Right forelimb (tissue), 1 donor: Measurements from ENCODE around the gene PSEN1.

Experiments used
- DNase-seq: peaks from one replicate; pipeline ENCODE4 v3.0.0-alpha.2; 2018

PSEN1 gene

GRCh38 chr14:73136387-73137225 lies at the start of gene PSEN1:
Gene PSEN1, plus strand, starts transcription at chr14:73136507. Its CDS starts 11,513 bp downstream, at chr14:73148020.
- peak; percentile 100 for DNase-seq

DNA sequence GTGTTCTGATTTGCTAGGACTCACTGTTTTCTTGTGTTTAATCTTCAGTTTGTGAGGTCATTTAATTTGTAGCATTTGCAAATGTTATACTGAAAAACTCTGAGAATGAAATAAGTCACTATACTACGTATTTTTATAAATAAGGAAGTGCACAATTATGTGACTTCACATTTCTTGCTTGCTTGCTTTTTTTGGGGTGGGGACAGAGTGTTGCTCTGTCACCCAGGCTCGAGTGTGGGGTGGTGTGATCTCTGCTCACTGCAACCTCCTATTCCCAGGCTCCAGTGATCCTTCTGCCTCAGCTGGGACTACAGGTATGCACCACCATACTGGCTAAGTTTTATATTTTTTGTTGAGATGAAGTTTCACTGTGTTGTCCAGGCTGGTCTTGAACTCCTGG lies 45.3 kb upstream of the PSEN1 start:
- DNase-seq, result no peak

GRCh38 chr14:73097421-73097820 lies 38.9 kb upstream of the PSEN1 start:
- no peak for DNase-seq

DNA sequence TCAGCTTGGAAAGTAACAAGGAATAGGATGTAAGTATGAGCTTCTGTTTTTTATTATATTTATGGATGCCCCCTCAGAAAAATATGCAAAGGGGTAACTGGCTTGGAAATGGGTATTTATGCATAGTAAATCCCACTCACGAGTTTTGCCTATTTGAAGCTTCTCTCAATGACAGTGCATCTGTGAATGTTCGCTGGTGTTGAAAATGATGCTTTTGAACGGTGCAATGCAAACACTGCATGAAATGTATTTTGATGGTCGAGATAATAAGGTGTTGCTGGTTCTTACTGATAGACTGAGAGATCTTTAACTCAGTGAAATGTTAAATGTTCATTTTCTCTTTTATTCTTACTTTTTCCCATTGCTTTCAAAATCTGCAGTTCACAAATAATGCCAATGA lies 36.0 kb upstream of the PSEN1 start:
- DNase-seq, result no peak

GRCh38 chr14:73102806-73103497 lies 33.4 kb upstream of the PSEN1 start:
- DNase-seq, result no peak

DNA sequence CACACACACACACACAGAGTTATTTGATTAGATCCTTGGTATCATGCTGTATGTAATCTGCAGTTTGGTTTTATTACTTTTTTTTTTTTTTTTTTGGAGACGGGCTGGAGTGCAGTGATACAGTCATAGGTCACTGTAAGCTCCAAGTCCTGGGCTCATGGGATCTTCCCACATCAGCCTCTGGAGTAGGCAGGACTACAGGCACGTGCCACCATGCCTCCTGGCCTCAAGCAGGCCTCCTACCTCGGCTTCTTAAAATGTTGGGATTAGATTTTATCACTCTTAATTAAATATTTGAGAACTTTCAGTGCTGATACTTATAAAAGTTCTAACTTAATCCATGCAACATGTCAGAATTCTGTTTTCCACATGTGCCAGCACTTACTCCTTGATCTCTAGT lies 31.3 kb upstream of the PSEN1 start:
- no peak for DNase-seq

DNA sequence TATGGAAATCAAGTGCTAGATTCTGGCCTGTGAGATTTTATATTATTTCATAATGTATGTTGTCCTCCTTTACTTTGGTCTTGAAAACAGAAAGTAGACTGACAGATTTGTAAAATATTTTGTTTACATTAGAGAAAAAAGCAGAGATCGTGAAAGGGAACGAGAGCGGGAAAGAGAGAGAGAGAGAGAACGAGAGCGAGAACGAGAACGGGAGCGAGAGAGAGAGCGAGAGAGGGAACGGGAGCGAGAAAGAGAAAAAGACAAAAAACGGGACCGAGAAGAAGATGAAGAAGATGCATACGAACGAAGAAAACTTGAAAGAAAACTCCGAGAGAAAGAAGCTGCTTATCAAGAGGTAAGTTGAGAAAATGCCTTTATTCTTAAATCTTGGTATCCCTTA lies 30.6 kb upstream of the PSEN1 start:
- no peak for DNase-seq

- DNase-seq, result no peak
Measured at GRCh38 chr14:73116079-73116665, 20.1 kb upstream of the PSEN1 start.

DNA sequence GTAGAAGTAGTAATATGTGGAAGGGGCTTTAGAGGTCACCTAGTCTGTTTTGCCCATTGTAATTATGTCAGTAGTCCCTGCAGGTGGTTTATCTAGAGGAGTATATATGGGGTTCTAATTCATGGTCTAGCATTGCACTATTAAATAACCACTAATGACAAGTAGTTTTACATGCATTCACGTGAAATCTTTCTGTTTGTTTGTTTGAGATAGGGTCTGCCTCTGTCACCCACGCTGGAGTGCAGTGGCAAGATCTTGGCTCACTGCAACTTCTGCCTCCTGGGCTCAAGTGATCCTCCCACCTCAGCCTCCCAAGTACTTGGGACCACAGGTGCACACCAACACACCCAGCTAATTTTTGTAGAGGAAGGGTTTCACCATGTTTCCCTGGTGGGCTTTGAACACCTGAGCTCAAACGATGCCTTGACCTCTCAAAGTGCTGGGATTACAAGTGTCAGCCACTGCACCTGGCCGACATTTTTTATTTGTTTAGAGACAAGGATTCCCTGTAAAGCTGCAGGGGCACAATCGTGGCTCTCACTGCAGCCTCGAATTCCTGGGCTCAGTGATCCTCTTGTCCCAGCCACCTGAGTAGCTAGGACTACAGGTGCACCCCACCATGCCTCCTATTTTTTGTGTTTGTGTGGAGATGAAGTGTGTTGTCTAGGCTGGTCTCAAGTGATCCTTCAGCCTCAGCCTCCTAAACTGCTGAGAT lies 12.0 kb upstream of the PSEN1 start:
- no peak for DNase-seq

- DNase-seq, result no peak
Measured at GRCh38 chr14:73125169-73125588, 11.1 kb upstream of the PSEN1 start.

DNA sequence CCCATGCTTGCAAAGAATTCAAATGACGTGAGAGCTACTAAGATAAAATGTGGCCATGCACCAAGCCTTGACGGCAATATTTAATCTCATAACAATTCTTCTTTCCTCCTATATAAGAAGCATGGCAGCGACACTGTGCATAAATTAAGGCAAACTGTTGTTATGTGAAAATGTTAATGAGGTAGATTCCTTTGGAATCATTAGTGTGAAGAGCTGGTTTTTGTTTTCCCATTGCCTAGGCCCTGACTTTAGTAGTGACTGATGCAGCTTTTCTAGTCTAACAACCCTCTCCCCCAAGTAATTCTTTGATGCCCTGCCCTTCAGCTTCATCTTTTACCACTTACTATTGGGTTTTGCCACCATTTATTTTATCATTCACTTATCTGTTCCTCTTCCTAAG lies 10.6 kb upstream of the PSEN1 start:
- no peak for DNase-seq

DNA sequence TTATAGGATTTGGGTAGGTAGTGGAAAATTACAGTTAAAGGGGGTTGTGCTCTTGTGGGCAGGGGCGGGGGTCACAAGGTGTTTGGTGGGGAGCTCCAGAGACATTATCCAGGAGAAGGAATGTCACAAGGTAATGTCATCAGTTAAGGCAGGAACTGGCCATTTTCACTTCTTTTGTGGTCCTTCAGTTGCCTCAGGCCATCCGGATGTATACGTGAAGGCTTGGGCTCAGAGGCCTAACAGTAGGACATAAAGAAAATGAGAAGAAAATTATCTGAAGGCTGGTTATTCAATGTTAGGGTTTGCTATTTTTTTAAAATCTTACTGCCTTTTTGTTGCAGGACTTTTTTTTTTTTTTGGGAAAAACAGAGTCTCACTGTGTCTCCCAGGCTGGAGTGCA lies 2.5 kb upstream of the PSEN1 start:
- no peak for DNase-seq

GRCh38 chr14:73136085-73136386 lies 271 bp upstream of the PSEN1 start:
- DNase-seq, result no peak

- no peak for DNase-seq
Measured at GRCh38 chr14:73140811-73141323, 4.6 kb downstream of the PSEN1 start.

DNA sequence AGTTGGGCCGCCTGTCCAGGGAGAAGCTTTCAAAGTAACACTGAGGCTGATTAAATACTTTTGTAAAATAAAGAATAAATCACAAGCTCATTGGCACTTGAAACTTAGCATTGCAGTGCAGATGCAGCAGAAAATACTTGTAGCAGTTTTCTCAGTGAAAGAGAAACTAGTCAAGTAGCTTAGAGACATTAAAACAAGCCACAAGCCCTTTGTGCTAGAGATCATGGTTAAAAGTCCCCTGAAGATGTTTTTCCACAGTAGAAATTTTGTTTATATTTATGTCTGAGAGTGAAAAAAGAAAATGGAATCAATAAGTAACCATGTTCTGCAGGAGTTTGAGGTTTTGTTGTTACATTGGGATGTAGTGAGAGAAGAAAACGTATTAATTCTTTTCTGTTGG lies 5.9 kb downstream of the PSEN1 start:
- DNase-seq, result no peak

DNA sequence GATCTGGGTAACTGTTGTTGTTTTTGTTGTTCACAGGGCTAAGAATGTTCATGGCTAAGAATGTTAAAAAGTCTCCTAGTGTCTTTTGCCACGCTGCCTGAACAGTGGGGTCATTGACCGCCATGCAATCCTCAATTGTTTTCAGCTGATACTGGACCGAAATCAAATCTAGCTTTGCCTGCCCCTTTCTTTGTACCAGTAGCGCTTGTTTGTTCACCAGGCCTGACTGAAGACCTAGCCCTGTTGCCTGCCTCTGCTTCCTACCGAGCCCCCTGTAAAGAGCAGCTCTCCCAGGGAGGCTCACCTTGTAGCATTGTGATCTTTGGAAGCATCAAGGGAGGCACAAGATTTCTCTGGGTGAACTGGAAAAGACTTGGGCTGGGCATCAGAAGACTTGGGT lies 6.7 kb downstream of the PSEN1 start:
- no peak for DNase-seq

DNA sequence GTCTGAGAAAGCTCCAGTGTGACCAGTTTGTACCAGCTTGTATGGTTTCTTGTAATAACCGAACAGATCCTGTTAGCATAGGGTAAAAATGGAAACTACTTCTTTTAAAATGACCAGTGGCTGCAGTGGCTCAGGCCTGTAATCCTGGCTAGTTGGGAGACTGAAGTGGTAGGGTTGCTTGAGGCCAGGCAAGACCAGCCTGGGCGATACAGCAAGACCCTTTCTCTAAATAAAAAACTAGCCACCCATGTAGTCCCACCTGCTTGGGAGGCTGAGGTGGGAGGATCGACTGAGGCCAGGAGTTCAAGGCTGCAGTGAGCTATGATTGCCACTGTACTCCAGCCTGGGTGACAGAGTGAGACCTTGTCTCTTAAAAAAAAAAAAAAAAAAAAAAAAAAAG lies 7.3 kb downstream of the PSEN1 start:
- DNase-seq, result no peak

GRCh38 chr14:73145371-73145770 lies 9.1 kb downstream of the PSEN1 start:
- no peak for DNase-seq

DNA sequence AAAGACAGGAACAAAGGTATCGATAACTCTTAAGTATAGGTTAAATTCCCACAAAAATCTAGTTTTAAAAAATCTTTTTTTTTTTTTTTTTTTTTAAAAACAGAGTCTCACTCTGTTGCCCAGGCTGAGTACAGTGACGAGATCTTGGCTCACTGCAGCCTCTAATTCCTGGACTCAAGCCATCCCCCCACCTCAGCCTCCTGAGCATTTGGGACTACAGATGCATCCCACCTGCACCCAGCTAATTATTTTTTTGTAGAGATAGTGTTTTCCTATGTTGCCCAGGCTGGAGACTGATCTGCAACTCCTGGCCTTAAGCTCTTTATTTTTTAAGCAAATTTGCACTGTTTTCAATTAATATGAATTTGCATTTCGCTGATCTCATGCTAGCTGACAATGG lies 9.8 kb downstream of the PSEN1 start:
- no peak for DNase-seq

DNA sequence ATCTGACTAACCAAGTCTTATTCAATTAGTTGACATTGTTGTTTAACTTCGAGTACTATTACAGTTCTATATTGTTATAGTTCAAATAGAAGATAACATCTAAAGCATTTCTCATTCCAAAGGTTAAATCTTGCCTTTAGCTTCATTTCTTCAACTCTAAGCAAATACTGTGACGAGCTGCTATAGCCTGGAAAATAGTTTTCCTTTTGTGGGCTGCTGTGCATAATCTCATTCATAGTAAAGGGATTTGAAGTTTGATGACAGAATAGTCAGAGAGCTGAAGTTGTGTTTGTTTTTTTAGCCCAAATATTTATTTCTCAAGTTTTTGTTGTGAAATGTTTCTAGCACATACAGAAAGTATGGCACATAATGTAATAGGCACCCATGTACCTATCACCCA lies 13.4 kb downstream of the PSEN1 start:
- DNase-seq, result no peak

DNA sequence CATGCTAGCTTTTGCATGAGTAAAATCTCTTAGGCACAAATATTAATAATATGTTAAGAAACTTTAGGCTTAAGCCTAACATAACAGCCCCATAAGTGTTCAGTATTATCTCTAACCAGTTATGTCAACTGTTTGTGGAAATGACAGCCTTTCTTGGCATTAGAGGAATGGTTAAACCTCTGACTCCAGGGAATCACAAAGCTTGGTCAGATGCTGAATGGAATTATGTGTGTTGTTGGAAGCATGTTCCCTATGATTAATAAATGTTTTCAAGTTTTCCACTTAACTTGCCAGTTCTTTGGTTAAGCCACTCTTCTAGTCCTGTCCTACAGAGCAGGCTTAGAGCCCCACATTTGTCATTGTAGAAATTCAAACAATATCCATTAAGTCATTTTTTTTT lies 17.0 kb downstream of the PSEN1 start:
- DNase-seq, result no peak

GRCh38 chr14:73162251-73162650 lies 25.9 kb downstream of the PSEN1 start:
- no peak for DNase-seq

DNA sequence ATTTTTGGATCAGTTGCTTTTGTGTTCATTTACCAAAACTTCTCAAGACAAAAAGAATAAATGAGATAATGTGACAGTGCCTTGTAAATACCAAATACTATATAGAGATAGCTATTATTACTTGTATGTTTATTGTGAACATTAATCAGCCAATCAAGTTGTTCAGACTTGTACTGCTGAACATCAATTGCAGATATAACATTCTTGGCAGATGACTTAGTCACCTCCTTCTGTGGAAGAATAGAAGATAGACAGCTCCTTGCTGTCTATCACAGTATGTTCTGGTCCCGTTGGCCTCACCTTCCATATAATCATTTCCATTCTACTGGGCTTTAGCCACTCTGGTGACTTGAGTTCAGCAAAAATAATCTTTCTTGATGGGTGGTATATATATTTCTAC lies 30.1 kb downstream of the PSEN1 start:
- no peak for DNase-seq
